CD4-positive, alpha-beta T cell (primary cell): ENCODE data around the gene NPR3. TPM values are rescaled to one million over a fixed set of nuclear protein-coding genes. Genes with fewer than 3 reads are reported as not detected.

Source experiments
- ATAC-seq: fragments of 200-7000 bp; cut with Tn5 transposase; one replicate; pipeline ENCODE4 v1.10.0; 2022; ENCODE audit warnings: mild to moderate bottlenecking; ENCODE audit not compliant: poor library complexity
- CTCF ChIA-PET: fragments of 350-600 bp; sonication (Branson Sonifier 250); formaldehyde crosslinking; loops from one replicate; lab custom pipeline; 2021; ENCODE audit warnings: antibody characterized with exemption, inconsistent platforms; lab: Charles Lee
- POLR2A ChIA-PET: fragments of 350-600 bp; sonication (Branson Sonifier 250); formaldehyde crosslinking; loops from one replicate; lab custom pipeline; 2021; ENCODE audit warnings: antibody characterized with exemption, inconsistent platforms; lab: Charles Lee
- DNase-seq, 14 experiments: peaks; one replicate each; pipeline ENCODE4 v3.0.0-alpha.2; 2013 to 2020; ENCODE audit warnings: mixed read lengths in 2 of 14
- H3K27ac ChIP-seq, 2 donors: one replicate each; pipeline versions ENCODE4 v1.5.1 to v1.7.0; 2013; ENCODE audit warnings: low read length in 2 of 2, low read depth in 1 of 2, mild to moderate bottlenecking in 1 of 2
- H3K27me3 ChIP-seq, 2 experiments: 1 replicate in 1 of 2; 2 replicates in 1 of 2; pipeline versions ENCODE4 v1.6.1 to v1.7.0; 2013; ENCODE audit warnings: low read length in 2 of 2, control low read depth in 1 of 2, mild to moderate bottlenecking in 1 of 2, moderate library complexity in 1 of 2; ENCODE audit not compliant: insufficient read depth in 2 of 2, control insufficient read depth in 1 of 2
- H3K36me3 ChIP-seq: one replicate; pipeline ENCODE4 v1.6.1; 2013; ENCODE audit warnings: low read length, control low read depth; ENCODE audit not compliant: insufficient read depth
- H3K4me1 ChIP-seq: one replicate; pipeline ENCODE4 v1.6.1; 2013; ENCODE audit warnings: low read length, control low read depth; ENCODE audit not compliant: insufficient read depth
- H3K4me3 ChIP-seq: one replicate; pipeline ENCODE4 v1.5.1; 2013; ENCODE audit warnings: mild to moderate bottlenecking, low read length, moderate library complexity
- H3K9me3 ChIP-seq, 2 experiments: 1 replicate in 1 of 2; 2 replicates in 1 of 2; pipeline versions ENCODE4 v1.6.1 to v1.7.0; 2013; ENCODE audit warnings: low read length in 2 of 2, mild to moderate bottlenecking in 2 of 2, control low read depth in 1 of 2, moderate library complexity in 1 of 2; ENCODE audit not compliant: control insufficient read depth in 1 of 2, insufficient read depth in 1 of 2
- H3K27ac Mint-ChIP-seq: one replicate; pipeline ENCODE4 v1.8.0; 2020; ENCODE audit warnings: mixed read lengths
- H3K27me3 Mint-ChIP-seq: one replicate; pipeline ENCODE4 v1.8.0; 2021; ENCODE audit warnings: mixed read lengths
- H3K36me3 Mint-ChIP-seq: one replicate; pipeline ENCODE4 v1.8.0; 2021; ENCODE audit warnings: low read depth, mixed read lengths
- H3K4me1 Mint-ChIP-seq: one replicate; pipeline ENCODE4 v1.8.0; 2021; ENCODE audit warnings: low read depth, mixed read lengths
- H3K4me3 Mint-ChIP-seq: one replicate; pipeline ENCODE4 v1.8.0; 2020; ENCODE audit warnings: mild to moderate bottlenecking, mixed read lengths
- H3K9me3 Mint-ChIP-seq: one replicate; pipeline ENCODE4 v1.8.0; 2020; ENCODE audit warnings: mixed read lengths
- CTCF ChIP-seq: fragments of 200-600 bp; IDR thresholded peaks from one replicate; pipeline ENCODE4 v1.8.0; 2022; ENCODE audit warnings: antibody characterized with exemption, mild to moderate bottlenecking
- intact Hi-C, 2 experiments: fragments of 100-400 bp; cut with DNase I in 1 of 2; cut with micrococcal nuclease in 1 of 2; formaldehyde crosslinking; loops; one replicate each; pipeline versions ENCODE4 v1.15.1 to v1.9.0; 2023 to 2025; cut with DNase I, micrococcal nuclease
- total RNA-seq, 174 experiments: library from RNA in 2 of 174; stranded (reverse) in 2 of 174; gene quantifications; one replicate each; pipeline ENCODE4 v1.2.3 and lab custom pipeline; 2021 to 2026

NPR3 gene
- total RNA-seq, 2 experiments from 2014 or later = not detected

- no peaks in the 10 kb centered on the region for H3K9me3 ChIP-seq
- no peaks in the 10 kb centered on the region for H3K27me3 ChIP-seq
- ATAC-seq (no peak), DNase-seq (no peak)
- no peaks in the 10 kb centered on the region for H3K4me1 ChIP-seq
- no peak overlapping the region for H3K27ac ChIP-seq
- H3K4me3 ChIP-seq = no peak overlapping the region
- Mint-ChIP-seq H3K36me3 (no peaks in the 10 kb centered on the region), H3K4me1 (no peaks in the 10 kb centered on the region), H3K27me3 (peaks cover 4% of the 10 kb centered on the region), H3K27ac (no peak overlapping the region), H3K4me3 (no peak overlapping the region), H3K9me3 (no peaks in the 10 kb centered on the region)
- ChIA-PET CTCF (no interaction called here), POLR2A (no interaction called here)
- no peaks in the 10 kb centered on the region for H3K36me3 ChIP-seq
- TF ChIP-seq CTCF = no peak
- intact Hi-C loops = no loop called here
Observed at GRCh38 chr5:32783661-32784060, 72.5 kb downstream of the NPR3 start.

- H3K36me3 ChIP-seq = no peaks in the 10 kb centered on the region
- TF ChIP-seq CTCF = no peak
- Mint-ChIP-seq H3K4me1 (no peaks in the 10 kb centered on the region), H3K4me3 (no peak overlapping the region), H3K27ac (no peak overlapping the region), H3K36me3 (no peaks in the 10 kb centered on the region), H3K27me3 (peaks cover 10% of the 10 kb centered on the region), H3K9me3 (no peaks in the 10 kb centered on the region)
- no peaks in the 10 kb centered on the region for H3K27me3 ChIP-seq
- H3K27ac ChIP-seq = no peak overlapping the region
- no peaks in the 10 kb centered on the region for H3K4me1 ChIP-seq
- DNase-seq (no peak), ATAC-seq (no peak)
- no peak overlapping the region for H3K4me3 ChIP-seq
- ChIA-PET POLR2A (no interaction called here), CTCF (no interaction called here)
- intact Hi-C loops = no loop called here
- no peaks in the 10 kb centered on the region for H3K9me3 ChIP-seq
Observed at GRCh38 chr5:32785611-32786254, 74.6 kb downstream of the NPR3 start.

GRCh38 chr5:32786311-32786710, 75.2 kb downstream of the NPR3 start:
- ChIA-PET POLR2A (no interaction called here), CTCF (no interaction called here)
- Mint-ChIP-seq H3K36me3 (no peaks in the 10 kb centered on the region), H3K27me3 (peaks cover 10% of the 10 kb centered on the region), H3K9me3 (no peaks in the 10 kb centered on the region), H3K27ac (no peak overlapping the region), H3K4me3 (no peak overlapping the region), H3K4me1 (no peaks in the 10 kb centered on the region)
- H3K27ac ChIP-seq = no peak overlapping the region
- H3K9me3 ChIP-seq = no peaks in the 10 kb centered on the region
- ATAC-seq (no peak), DNase-seq (no peak)
- no peaks in the 10 kb centered on the region for H3K27me3 ChIP-seq
- no peak for TF ChIP-seq CTCF
- H3K4me1 ChIP-seq = no peaks in the 10 kb centered on the region
- no peak overlapping the region for H3K4me3 ChIP-seq
- intact Hi-C loops = no loop called here
- H3K36me3 ChIP-seq = no peaks in the 10 kb centered on the region
